Measurements from ENCODE around the gene ITGA11. TPM values are rescaled to one million over a fixed set of nuclear protein-coding genes. Genes with fewer than 3 reads are reported as not detected.

ITGA11 gene
- total RNA-seq, 3 donors from 2014 or later = 7.8 to 8.5 (median 7.9) TPM

- Histone ChIP-seq H3K27me3 (no peaks in the 10 kb centered on the region), H3K4me1 (no peaks in the 10 kb centered on the region), H3K9me3 (no peaks in the 10 kb centered on the region), H3K36me3 (no peaks in the 10 kb centered on the region), H3K27ac (no peak overlapping the region), H3K4me3 (no peak overlapping the region)
- intact Hi-C loops (cut with DNase I; ENCODE audit: low total_unique reads) = no loop called here
- no peak for TF ChIP-seq CTCF (IDR thresholded peaks at IDR 0.05)
- no peak for TF ChIP-seq POLR2AphosphoS5 (IDR thresholded peaks at IDR 0.05)
- no peak for TF ChIP-seq POLR2A (IDR thresholded peaks at IDR 0.05)
- DNase-seq (ENCODE audit: low spot score in 2 of 2) = no peak
Observed at GRCh38 chr15:68464448-68465090, 32.6 kb upstream of the ITGA11 start.

- intact Hi-C loops (cut with DNase I; ENCODE audit: low total_unique reads) = no loop called here
- no peaks in the 10 kb centered on the region for H3K4me1 ChIP-seq
Observed at GRCh38 chr15:68463996-68464395, 32.0 kb upstream of the ITGA11 start.

GRCh38 chr15:68463444-68463843 is 31.5 kb upstream of the ITGA11 start:
- H3K4me3 ChIP-seq = no peak overlapping the region
- no peak for TF ChIP-seq CTCF (IDR thresholded peaks at IDR 0.05)
- TF ChIP-seq POLR2A (IDR thresholded peaks at IDR 0.05) = no peak
- TF ChIP-seq POLR2AphosphoS5 (IDR thresholded peaks at IDR 0.05) = no peak
- no peak for DNase-seq (ENCODE audit: low spot score in 2 of 2)
- H3K27me3 ChIP-seq = no peaks in the 10 kb centered on the region
- no peak overlapping the region for H3K27ac ChIP-seq
- no peaks in the 10 kb centered on the region for H3K4me1 ChIP-seq
- intact Hi-C loops (cut with DNase I; ENCODE audit: low total_unique reads) = no loop called here
- no peaks in the 10 kb centered on the region for H3K9me3 ChIP-seq
- H3K36me3 ChIP-seq = no peaks in the 10 kb centered on the region

More at GRCh38 chr15:68463996-68464395, 32.0 kb upstream of the ITGA11 start:
- H3K9me3 ChIP-seq = no peaks in the 10 kb centered on the region
- TF ChIP-seq POLR2A (IDR thresholded peaks at IDR 0.05) (no peak), POLR2AphosphoS5 (IDR thresholded peaks at IDR 0.05) (no peak), CTCF (IDR thresholded peaks at IDR 0.05) (no peak)
- H3K4me3 ChIP-seq = no peak overlapping the region
- H3K36me3 ChIP-seq = no peaks in the 10 kb centered on the region
- no peak for DNase-seq (ENCODE audit: low spot score in 2 of 2)
- H3K27ac ChIP-seq = no peak overlapping the region
- H3K27me3 ChIP-seq = no peaks in the 10 kb centered on the region

GRCh38 chr15:68460166-68460565 is 28.2 kb upstream of the ITGA11 start:
- H3K27ac ChIP-seq = no peak overlapping the region
- TF ChIP-seq POLR2A (IDR thresholded peaks at IDR 0.05) (no peak), CTCF (IDR thresholded peaks at IDR 0.05) (no peak), POLR2AphosphoS5 (IDR thresholded peaks at IDR 0.05) (no peak)
- no peaks in the 10 kb centered on the region for H3K4me1 ChIP-seq
- no peaks in the 10 kb centered on the region for H3K9me3 ChIP-seq
- no peaks in the 10 kb centered on the region for H3K36me3 ChIP-seq
- H3K4me3 ChIP-seq = no peak overlapping the region
- no peaks in the 10 kb centered on the region for H3K27me3 ChIP-seq
- intact Hi-C loops (cut with DNase I; ENCODE audit: low total_unique reads) = no loop called here
- DNase-seq (ENCODE audit: low spot score in 2 of 2) = no peak

GRCh38 chr15:68450192-68450591 is 18.2 kb upstream of the ITGA11 start:
- H3K4me3 ChIP-seq = no peak overlapping the region
- no peaks in the 10 kb centered on the region for H3K36me3 ChIP-seq
- H3K27ac ChIP-seq = no peak overlapping the region
- H3K9me3 ChIP-seq = no peaks in the 10 kb centered on the region
- DNase-seq (ENCODE audit: low spot score in 2 of 2) = no peak
- no peaks in the 10 kb centered on the region for H3K4me1 ChIP-seq
- intact Hi-C loops (cut with DNase I; ENCODE audit: low total_unique reads) = no loop called here
- peaks cover 0 to 5% of the 10 kb centered on the region in 2 donors for H3K27me3 ChIP-seq
- TF ChIP-seq CTCF (IDR thresholded peaks at IDR 0.05) (no peak), POLR2AphosphoS5 (IDR thresholded peaks at IDR 0.05) (no peak), POLR2A (IDR thresholded peaks at IDR 0.05) (no peak)

Data from breast epithelium (tissue), 4 donors.